GM12878 (cell line): ENCODE data around the gene ALKBH1. TPM values are rescaled to one million over a fixed set of nuclear protein-coding genes. Genes with fewer than 3 reads are reported as not detected.

Source experiments
- ATAC-seq: fragments of 200-7000 bp; cut with Tn5 transposase; 3 replicates; pipeline ENCODE4 v1.9.1; 2020; ENCODE audit warnings: mild to moderate bottlenecking, moderate library complexity
- BruUV-seq: library from RNA; stranded (reverse); fragments of 400-500 nt; replicated peaks from 2 replicates; lab custom pipeline; 2021; lab: Mats Ljungman, UMichigan
- CTCF ChIA-PET: fragments of 300-600 bp; sonication (Branson Sonifier 250); formaldehyde crosslinking; extraction: SDS; loops from one replicate; lab custom pipeline; 2021; ENCODE audit warnings: inconsistent platforms; lab: Yijun Ruan, JAX
- POLR2A ChIA-PET: fragments of 350-600 bp; formaldehyde crosslinking; extraction: SDS; loops from one replicate; lab custom pipeline; 2021; ENCODE audit warnings: inconsistent platforms; lab: Charles Lee
- RAD21 ChIA-PET: fragments of 300-600 bp; sonication (Branson Sonifier 250); formaldehyde crosslinking; loops from one replicate; lab custom pipeline; 2023; ENCODE audit warnings: antibody characterized with exemption; ENCODE audit not compliant: unreplicated experiment; lab: Charles Lee
- SMC1A ChIA-PET: fragments of 300-600 bp; sonication (Branson Sonifier 250); formaldehyde crosslinking; loops from one replicate; lab custom pipeline; 2023; ENCODE audit not compliant: unreplicated experiment, uncharacterized antibody; lab: Charles Lee
- DNase-seq: peaks from one replicate; pipeline ENCODE4 v3.0.0-alpha.2; 2011; ENCODE audit warnings: low read depth, low spot score
- FAIRE-seq: peaks from 3 replicates; lab custom pipeline; 2011; peaks lifted over from hg19 to GRCh38; lab: Jason Lieb, UNC
- H2AFZ ChIP-seq: 2 replicates; pipeline ENCODE4 v1.6.0; 2011; ENCODE audit warnings: low read depth, low read length, control low read depth; ENCODE audit not compliant: control insufficient read depth
- H3K27ac ChIP-seq: 2 replicates; pipeline ENCODE4 v1.5.1; 2011; ENCODE audit warnings: control low read depth; ENCODE audit not compliant: control insufficient read depth, insufficient read depth
- H3K27me3 ChIP-seq, 2 experiments: replicated peaks in 1 of 2; 2 replicates each; pipeline versions ENCODE4 v1.6.0 to v1.6.1; 2011; ENCODE audit warnings: low read length in 1 of 2; ENCODE audit not compliant: control insufficient read depth in 2 of 2, insufficient read depth in 2 of 2
- H3K36me3 ChIP-seq, 2 experiments: 2 replicates each; pipeline ENCODE4 v1.5.1; 2011; ENCODE audit warnings: low read length in 1 of 2; ENCODE audit not compliant: control insufficient read depth in 2 of 2, insufficient read depth in 2 of 2
- H3K4me1 ChIP-seq: 2 replicates; pipeline ENCODE4 v1.6.1; 2011; ENCODE audit warnings: mild to moderate bottlenecking, low read length, moderate library complexity, mixed read lengths; ENCODE audit not compliant: control insufficient read depth, insufficient read depth
- H3K4me2 ChIP-seq: 2 replicates; pipeline ENCODE4 v1.6.0; 2011; ENCODE audit warnings: control low read depth; ENCODE audit not compliant: control insufficient read depth, insufficient read depth
- H3K4me3 ChIP-seq: fragments of 200-600 bp; sonication (generic); 2 replicates; pipeline ENCODE4 v1.5.1; 2016
- H3K79me2 ChIP-seq: 2 replicates; pipeline ENCODE4 v1.6.0; 2011; ENCODE audit warnings: low read length; ENCODE audit not compliant: control insufficient read depth, insufficient read depth
- H3K9ac ChIP-seq: 2 replicates; pipeline ENCODE4 v1.8.0; 2011; ENCODE audit warnings: low read length, control low read depth, mixed read lengths; ENCODE audit not compliant: control insufficient read depth, insufficient read depth
- H3K9me3 ChIP-seq: replicated peaks from 3 replicates; pipeline ENCODE4 v1.5.1; 2011; ENCODE audit warnings: mild to moderate bottlenecking, low read length; ENCODE audit not compliant: control insufficient read depth, insufficient read depth
- H4K20me1 ChIP-seq: 2 replicates; pipeline ENCODE4 v1.6.0; 2011; ENCODE audit not compliant: control insufficient read depth, insufficient read depth
- BCL3 ChIP-seq: IDR thresholded peaks from 2 replicates; pipeline ENCODE4 v1.6.1; 2011; ENCODE audit warnings: borderline replicate concordance, low read depth, mild to moderate bottlenecking, moderate library complexity, low read length; ENCODE audit not compliant: insufficient read depth, poor library complexity, severe bottlenecking
- CBX3 ChIP-seq: fragments of 200-600 bp; sonication (generic); IDR thresholded peaks from 2 replicates; pipeline ENCODE4 v1.6.1; 2016; ENCODE audit warnings: low read depth, borderline replicate concordance
- EGR1 ChIP-seq, 2 experiments: IDR thresholded peaks; 1 replicate in 1 of 2; 2 replicates in 1 of 2; pipeline ENCODE4 v1.6.1; 2011 to 2012; ENCODE audit warnings: low read depth in 2 of 2, low read length in 2 of 2, borderline replicate concordance in 1 of 2, mild to moderate bottlenecking in 1 of 2, moderate library complexity in 1 of 2
- GABPA ChIP-seq: IDR thresholded peaks from 2 replicates; pipeline ENCODE4 v1.6.1; 2014; ENCODE audit warnings: antibody characterized with exemption, low read depth, mild to moderate bottlenecking, inconsistent platforms
- GATAD2B ChIP-seq: fragments of 450-650 bp; conservative IDR thresholded peaks from 2 replicates; pipeline ENCODE4 v1.6.1; 2017; ENCODE audit warnings: low read depth, mild to moderate bottlenecking, moderate library complexity
- HDGF ChIP-seq: fragments of 450-650 bp; IDR thresholded peaks from 2 replicates; pipeline ENCODE4 v1.6.1; 2016; ENCODE audit warnings: antibody characterized with exemption
- MXI1 ChIP-seq: fragments of 150-350 bp; IDR thresholded peaks from 2 replicates; pipeline ENCODE4 v1.6.1; 2011; ENCODE audit warnings: low read depth, mild to moderate bottlenecking, inconsistent platforms, low read length, improper control_type of control experiment
- MYB ChIP-seq: fragments of 150-350 bp; IDR thresholded peaks from 2 replicates; pipeline ENCODE4 v1.6.1; 2014; ENCODE audit warnings: mild to moderate bottlenecking, low read depth, low read length, borderline replicate concordance
- NFIC ChIP-seq: IDR thresholded peaks from 2 replicates; pipeline ENCODE4 v1.6.1; 2012; ENCODE audit warnings: low read depth, mild to moderate bottlenecking, inconsistent platforms, low read length, moderate library complexity
- PRDM15 ChIP-seq: fragments of 450-650 bp; formaldehyde crosslinking; IDR thresholded peaks from 2 replicates; pipeline ENCODE4 v1.4.0; 2020; ENCODE audit warnings: mild to moderate bottlenecking, moderate library complexity
- ZZZ3 ChIP-seq: IDR thresholded peaks from 2 replicates; pipeline ENCODE4 v1.6.1; 2011; ENCODE audit warnings: low read depth; ENCODE audit not compliant: control insufficient read depth, insufficient read length
- in situ Hi-C: fragments of 300-500 bp; cut with MboI; formaldehyde crosslinking; loops from 9 replicates; pipeline ENCODE4 v1.14.3; 2018; ENCODE audit warnings: mixed read lengths
- intact Hi-C: fragments of 100-400 bp; cut with micrococcal nuclease; formaldehyde crosslinking; loops from one replicate; pipeline ENCODE4 v1.14.2; 2022; ENCODE audit not compliant: unreplicated experiment
- polyA plus RNA-seq, 11 experiments: library from polyadenylated mRNA; depleted of rRNA in 4 of 11; unstranded in 6 of 11; stranded (reverse) in 5 of 11; fragments of >200 nt; fragmentation: Nextera tagmentation in 4 of 11; fragmentation: Illumina TruSeq in 1 of 11; extraction: Ambion mirVana in 4 of 11; extraction: Trizol in 1 of 11; gene quantifications; 1 replicate in 1 of 11; 2 replicates in 10 of 11; pipeline versions ENCODE4 v1.2.1 to v1.2.3, GENCODE V29; 2011 to 2016; ENCODE audit warnings: inconsistent platforms in 2 of 11, missing spikeins in 2 of 11, low read depth in 1 of 11
- total RNA-seq, 4 experiments: library from RNA; depleted of rRNA in 3 of 4; stranded (reverse); fragments of >200 nt in 3 of 4; fragmentation: Illumina TruSeq in 1 of 4; extraction: Trizol in 1 of 4; gene quantifications; 2 replicates each; pipeline versions ENCODE4 v1.2.1 to v1.2.3, GENCODE V29; 2013 to 2021

ALKBH1 gene
- total and polyA plus RNA-seq, 10 of the 15 experiments (the other 5 are each of a cell fraction or from before 2014, with no cell fraction given): 6.5 to 24.1 (median 17.0) TPM

GRCh38 chr14:77673193-77673592 lies 34.6 kb downstream of the ALKBH1 start:
- no peak overlapping the region for H3K4me3 ChIP-seq
- no peak overlapping the region for H3K27ac ChIP-seq
- POLR2A ChIA-PET: no interaction called here
- no peaks in the 10 kb centered on the region for H4K20me1 ChIP-seq
- H3K9me3 ChIP-seq: no peaks in the 10 kb centered on the region
- no peak for FAIRE-seq
- BruUV-seq: no TSS peak
- H2AFZ ChIP-seq: no peak overlapping the region
- ATAC-seq: no peak
- TF ChIP-seq GABPA (no peak), NFIC (no peak), GATAD2B (no peak), MYB (no peak), BCL3 (no peak), ZZZ3 (no peak), CBX3 (no peak), HDGF (no peak), EGR1 (IDR thresholded peaks at IDR 0.05; ENCODE audit: borderline replicate concordance in 1 of 2, low read depth in 2 of 2, low read length in 2 of 2) (no peak), PRDM15 (no peak), MXI1 (no peak)
- RAD21 ChIA-PET: no interaction called here
- no peak overlapping the region for H3K9ac ChIP-seq
- no peak for DNase-seq
- no peaks in the 10 kb centered on the region for H3K79me2 ChIP-seq
- CTCF ChIA-PET: no interaction called here
- in situ Hi-C loops: loop anchor here (25.0 kb wide), 1 partner anchor 914 kb away; no protein-coding TSS in a partner anchor
- H3K27me3 ChIP-seq: no peaks in the 10 kb centered on the region
- peaks cover 4 to 16% of the 10 kb centered on the region in 2 experiments for H3K36me3 ChIP-seq
- no peak overlapping the region for H3K4me2 ChIP-seq
- no peaks in the 10 kb centered on the region for H3K4me1 ChIP-seq
- SMC1A ChIA-PET: no interaction called here
- intact Hi-C loops: no loop called here
